ENCODE results near the gene IER3.

The IER3 gene

GRCh38 chr6:30747902-30748769, 3.8 kb upstream of the IER3 start:
- no peak for DNase-seq (ENCODE audit: low spot score)

- DNase-seq (ENCODE audit: low spot score): no peak
These were observed 2.9 kb upstream of the IER3 start for GRCh38 chr6:30747300-30747687.

GRCh38 chr6:30743099-30744053, 971 bp downstream of the IER3 start:
- DNase-seq (ENCODE audit: low spot score): no peak

GRCh38 chr6:30742316-30743098, 1.8 kb downstream of the IER3 start, which contains the start of gene FLOT1:
TSS of gene FLOT1 (minus strand) at chr6:30742687. CDS start at chr6:30742189, 498 bp downstream.
- peak; percentile 96 for DNase-seq (ENCODE audit: low spot score)

- peak; percentile 65 for DNase-seq (ENCODE audit: low spot score)
These were observed 2.5 kb downstream of the IER3 start for GRCh38 chr6:30741789-30742315.

GRCh38 chr6:30741063-30741779, 3.1 kb downstream of the IER3 start:
- DNase-seq (ENCODE audit: low spot score): no peak

- DNase-seq (ENCODE audit: low spot score): no peak
These were observed 3.8 kb downstream of the IER3 start for GRCh38 chr6:30740540-30740870.

GRCh38 chr6:30738532-30738931, 5.8 kb downstream of the IER3 start:
- DNase-seq (ENCODE audit: low spot score): no peak

- DNase-seq (ENCODE audit: low spot score): no peak
These were observed 8.6 kb downstream of the IER3 start for GRCh38 chr6:30735668-30736314.

GRCh38 chr6:30732237-30732943, 12.0 kb downstream of the IER3 start:
- no peak for DNase-seq (ENCODE audit: low spot score)

- DNase-seq (ENCODE audit: low spot score): no peak
These were observed 13.5 kb downstream of the IER3 start for GRCh38 chr6:30730601-30731435.

GRCh38 chr6:30727920-30728553, 16.3 kb downstream of the IER3 start:
- peak; percentile 66 for DNase-seq (ENCODE audit: low spot score)

- DNase-seq (ENCODE audit: low spot score): no peak
These were observed 17.6 kb downstream of the IER3 start for GRCh38 chr6:30726506-30727413.

- DNase-seq (ENCODE audit: low spot score): peak; percentile 33
These were observed 18.4 kb downstream of the IER3 start for GRCh38 chr6:30725713-30726505.

- no peak for DNase-seq (ENCODE audit: low spot score)
These were observed 19.3 kb downstream of the IER3 start for GRCh38 chr6:30724906-30725667.

Measured in AG08396 (cell line).